ENCODE measurements around the gene SPOCK1.

GRCh38 chr5:137144656-137145055 is 354.5 kb downstream of the SPOCK1 start:
- TF ChIP-seq EP300 (IDR thresholded peaks at IDR 0.05) (no peak), EHMT2 (IDR thresholded peaks at IDR 0.05; ENCODE audit: low read depth) (no peak), CEBPB (IDR thresholded peaks at IDR 0.05) (no peak), CTCF (IDR thresholded peaks at IDR 0.05) (no peak), KDM1A (IDR thresholded peaks at IDR 0.05; ENCODE audit: low read depth) (no peak), RFX5 (IDR thresholded peaks at IDR 0.05) (no peak), SMC3 (IDR thresholded peaks at IDR 0.05) (no peak), NFE2L2 (conservative IDR thresholded peaks at IDR 0.05; ENCODE audit: low read length) (no peak), CHD2 (IDR thresholded peaks at IDR 0.05; ENCODE audit: low read length, partially characterized antibody) (no peak)
